Left cardiac atrium (tissue), 4 donors: Measurements from ENCODE around the gene PPP1R11. TPM values are rescaled to one million over a fixed set of nuclear protein-coding genes. Genes with fewer than 3 reads are reported as not detected.

Source experiments
- ATAC-seq, 2 donors: fragments of 200-7000 bp; cut with Tn5 transposase; one replicate each; pipeline ENCODE4 v1.9.1; 2020; ENCODE audit warnings: mild to moderate bottlenecking in 2 of 2, moderate library complexity in 2 of 2
- DNase-seq: peaks from one replicate; pipeline ENCODE4 v3.0.0-alpha.2; 2020
- intact Hi-C, 2 donors: fragments of 100-400 bp; cut with DNase I; formaldehyde crosslinking; loops; one replicate each; pipeline versions ENCODE4 v1.14.1 to v1.15.1; 2022 to 2023
- total RNA-seq, 2 donors: library from RNA; stranded (reverse); fragmentation: NEBNext Ultra II Directional; extraction: Animal tissue kit (Norgen Biotek cat#: 25700); gene quantifications; one replicate each; pipeline ENCODE4 v1.2.1, GENCODE V29; 2021
- donor health status: DM: no; HTN: yes; CAD: no.
- donor health status: DM: no; HTN: yes; CAD: no; lungs with severe emphysema.
- donor health status: DM: yes; HTN: yes; CAD: no.
- donor health status: Dilated cardiomyopathy.

Gene PPP1R11
- total RNA-seq, 2 donors from 2014 or later, result 43.7 to 48.1 TPM

GRCh38 chr6:30091577-30092381 is 24.8 kb downstream of the PPP1R11 start:
- DNase-seq, result no peak
- intact Hi-C loops, result no loop called here
- peak; percentile 65 to 87 for ATAC-seq

- ATAC-seq (no peak), DNase-seq (no peak)
- intact Hi-C loops, result no loop called here
Observed at GRCh38 chr6:30092852-30093543, 26.0 kb downstream of the PPP1R11 start.

GRCh38 chr6:30093951-30094661 is 27.1 kb downstream of the PPP1R11 start:
- intact Hi-C loops, result no loop called here
- ATAC-seq (no peak), DNase-seq (no peak)

- no peak for DNase-seq
Observed at GRCh38 chr6:30096829-30097228, 29.8 kb downstream of the PPP1R11 start.

GRCh38 chr6:30097902-30098768 is 31.1 kb downstream of the PPP1R11 start:
- DNase-seq, result no peak
- intact Hi-C loops, result no loop called here
- no peak for ATAC-seq

More at GRCh38 chr6:30096829-30097228, 29.8 kb downstream of the PPP1R11 start:
- ATAC-seq, result no peak
- intact Hi-C loops, result no loop called here

GRCh38 chr6:30100154-30100553 is 33.2 kb downstream of the PPP1R11 start:
- ATAC-seq (no peak), DNase-seq (no peak)
- intact Hi-C loops, result no loop called here

GRCh38 chr6:30100585-30101443 is 33.8 kb downstream of the PPP1R11 start:
- ATAC-seq, result peak; percentile 11 to 61
- intact Hi-C loops, result no loop called here

GRCh38 chr6:30101444-30102413 is 34.7 kb downstream of the PPP1R11 start:
- intact Hi-C loops, result no loop called here
- DNase-seq, result peak; percentile 95
- peak; percentile 95 to 97 for ATAC-seq

More at GRCh38 chr6:30100585-30101443, 33.8 kb downstream of the PPP1R11 start:
- DNase-seq, result peak; percentile 47

GRCh38 chr6:30102414-30102969 is 35.5 kb downstream of the PPP1R11 start:
- intact Hi-C loops, result no loop called here
- peak; percentile 4 to 9 for ATAC-seq

GRCh38 chr6:30102970-30103871 is 36.2 kb downstream of the PPP1R11 start:
- intact Hi-C loops, result loop anchor here in 1 of 2 donors (1.0 kb wide), 1 partner anchor 28 kb away; no protein-coding TSS in a partner anchor
- ATAC-seq (peak; percentile 81 to 83), DNase-seq (peak; percentile 85)

More at GRCh38 chr6:30102414-30102969, 35.5 kb downstream of the PPP1R11 start:
- no peak for DNase-seq

- ATAC-seq, result no peak
- DNase-seq, result no peak
- intact Hi-C loops, result loop anchor here in 1 of 2 donors (1.0 kb wide), 1 partner anchor 27 kb away; no protein-coding TSS in a partner anchor
Observed at GRCh38 chr6:30103872-30104179, 36.8 kb downstream of the PPP1R11 start.

GRCh38 chr6:30104661-30105060 is 37.7 kb downstream of the PPP1R11 start:
- intact Hi-C loops, result no loop called here
- DNase-seq, result no peak
- ATAC-seq, result no peak

GRCh38 chr6:30111266-30111856 is 44.4 kb downstream of the PPP1R11 start:
- DNase-seq (no peak), ATAC-seq (no peak)
- intact Hi-C loops, result loop anchor here in 1 of 2 donors (10.0 kb wide), 1 partner anchor 63 kb away; no protein-coding TSS in a partner anchor

GRCh38 chr6:30112402-30112994 is 45.5 kb downstream of the PPP1R11 start:
- ATAC-seq, result no peak
- DNase-seq, result no peak
- intact Hi-C loops, result loop anchor here in 1 of 2 donors (10.0 kb wide), 1 partner anchor 62 kb away; no protein-coding TSS in a partner anchor
